ENCODE data around the gene VAX1.

DNA sequence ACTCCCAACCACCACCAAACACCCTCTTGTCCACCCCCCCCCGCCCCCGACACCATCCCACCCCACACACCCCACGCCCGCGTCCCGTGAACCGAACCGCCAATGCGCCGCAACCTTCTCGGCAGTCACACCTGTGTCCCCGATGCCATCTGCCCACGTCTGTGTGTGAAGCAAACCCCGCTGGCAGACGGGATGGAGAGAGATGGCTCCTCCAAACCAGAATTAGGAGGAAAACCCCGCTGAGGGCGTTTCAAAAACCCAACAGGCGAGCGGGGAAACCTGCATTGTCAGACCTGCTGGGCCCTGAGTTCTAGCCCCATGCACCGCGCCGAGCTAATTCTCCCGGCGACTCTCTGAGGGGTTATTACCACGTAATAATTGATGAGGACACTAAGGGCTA, 30.7 kb upstream of the VAX1 start:
- TF ChIP-seq, protein P1, sequence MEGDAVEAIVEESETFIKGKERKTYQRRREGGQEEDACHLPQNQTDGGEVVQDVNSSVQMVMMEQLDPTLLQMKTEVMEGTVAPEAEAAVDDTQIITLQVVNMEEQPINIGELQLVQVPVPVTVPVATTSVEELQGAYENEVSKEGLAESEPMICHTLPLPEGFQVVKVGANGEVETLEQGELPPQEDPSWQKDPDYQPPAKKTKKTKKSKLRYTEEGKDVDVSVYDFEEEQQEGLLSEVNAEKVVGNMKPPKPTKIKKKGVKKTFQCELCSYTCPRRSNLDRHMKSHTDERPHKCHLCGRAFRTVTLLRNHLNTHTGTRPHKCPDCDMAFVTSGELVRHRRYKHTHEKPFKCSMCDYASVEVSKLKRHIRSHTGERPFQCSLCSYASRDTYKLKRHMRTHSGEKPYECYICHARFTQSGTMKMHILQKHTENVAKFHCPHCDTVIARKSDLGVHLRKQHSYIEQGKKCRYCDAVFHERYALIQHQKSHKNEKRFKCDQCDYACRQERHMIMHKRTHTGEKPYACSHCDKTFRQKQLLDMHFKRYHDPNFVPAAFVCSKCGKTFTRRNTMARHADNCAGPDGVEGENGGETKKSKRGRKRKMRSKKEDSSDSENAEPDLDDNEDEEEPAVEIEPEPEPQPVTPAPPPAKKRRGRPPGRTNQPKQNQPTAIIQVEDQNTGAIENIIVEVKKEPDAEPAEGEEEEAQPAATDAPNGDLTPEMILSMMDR (IDR thresholded peaks at IDR 0.05) = no peak
- no peak for TF ChIP-seq PREB (CRISPR knock-in tag; IDR thresholded peaks at IDR 0.05; ENCODE audit: borderline replicate concordance)
- TF ChIP-seq ELF4 (CRISPR knock-in tag; IDR thresholded peaks at IDR 0.05; ENCODE audit: low read depth) = no peak
- TF ChIP-seq, protein P2, sequence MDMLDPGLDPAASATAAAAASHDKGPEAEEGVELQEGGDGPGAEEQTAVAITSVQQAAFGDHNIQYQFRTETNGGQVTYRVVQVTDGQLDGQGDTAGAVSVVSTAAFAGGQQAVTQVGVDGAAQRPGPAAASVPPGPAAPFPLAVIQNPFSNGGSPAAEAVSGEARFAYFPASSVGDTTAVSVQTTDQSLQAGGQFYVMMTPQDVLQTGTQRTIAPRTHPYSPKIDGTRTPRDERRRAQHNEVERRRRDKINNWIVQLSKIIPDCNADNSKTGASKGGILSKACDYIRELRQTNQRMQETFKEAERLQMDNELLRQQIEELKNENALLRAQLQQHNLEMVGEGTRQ (CRISPR knock-in tag; IDR thresholded peaks at IDR 0.05) = no peak
- TF ChIP-seq CREM (CRISPR knock-in tag; IDR thresholded peaks at IDR 0.05) = no peak
- no peak for TF ChIP-seq JUN (CRISPR knock-in tag; IDR thresholded peaks at IDR 0.05)
- TF ChIP-seq NR3C1 (CRISPR knock-in tag; conservative IDR thresholded peaks at IDR 0.05; ENCODE audit: low read depth) = no peak
- TF ChIP-seq, protein P3, sequence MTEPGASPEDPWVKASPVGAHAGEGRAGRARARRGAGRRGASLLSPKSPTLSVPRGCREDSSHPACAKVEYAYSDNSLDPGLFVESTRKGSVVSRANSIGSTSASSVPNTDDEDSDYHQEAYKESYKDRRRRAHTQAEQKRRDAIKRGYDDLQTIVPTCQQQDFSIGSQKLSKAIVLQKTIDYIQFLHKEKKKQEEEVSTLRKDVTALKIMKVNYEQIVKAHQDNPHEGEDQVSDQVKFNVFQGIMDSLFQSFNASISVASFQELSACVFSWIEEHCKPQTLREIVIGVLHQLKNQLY (CRISPR knock-in tag; IDR thresholded peaks at IDR 0.05) = no peak
- no peak for TF ChIP-seq TEAD1 (CRISPR knock-in tag; IDR thresholded peaks at IDR 0.05)
- TF ChIP-seq NFYB (CRISPR knock-in tag; conservative IDR thresholded peaks at IDR 0.05; ENCODE audit: low read depth) = no peak
- no peak for TF ChIP-seq GABPB1 (CRISPR knock-in tag; IDR thresholded peaks at IDR 0.05)
- no peak for TF ChIP-seq OVOL2 (CRISPR knock-in tag; IDR thresholded peaks at IDR 0.05; ENCODE audit: borderline replicate concordance)
- TF ChIP-seq, protein P4, sequence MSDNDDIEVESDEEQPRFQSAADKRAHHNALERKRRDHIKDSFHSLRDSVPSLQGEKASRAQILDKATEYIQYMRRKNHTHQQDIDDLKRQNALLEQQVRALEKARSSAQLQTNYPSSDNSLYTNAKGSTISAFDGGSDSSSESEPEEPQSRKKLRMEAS (CRISPR knock-in tag; IDR thresholded peaks at IDR 0.05) = no peak

All from WTC11 (cell line).